K562 (cell line): ENCODE results near the gene SAMD8. TPM values are rescaled to one million over a fixed set of nuclear protein-coding genes. Genes with fewer than 3 reads are reported as not detected.

ENCODE experiments used
- CBX8 ChIP-seq: fragments of 200-600 bp; sonication (generic); IDR thresholded peaks from 2 replicates; pipeline ENCODE4 v1.6.1; 2012; ENCODE audit warnings: borderline replicate concordance, mixed run types, low read depth, mild to moderate bottlenecking, moderate library complexity, mixed read lengths, low read length, control low read depth, inconsistent platforms; ENCODE audit not compliant: poor library complexity, severe bottlenecking; ENCODE audit errors: extremely low read depth
- DNMT1 ChIP-seq: fragments of 450-650 bp; IDR thresholded peaks from 2 replicates; pipeline ENCODE4 v1.6.1; 2016; ENCODE audit warnings: antibody characterized with exemption, mild to moderate bottlenecking
- ESRRA ChIP-seq: fragments of 450-650 bp; IDR thresholded peaks from 2 replicates; pipeline ENCODE4 v1.6.1; 2014; ENCODE audit warnings: low read depth, mild to moderate bottlenecking, moderate library complexity, borderline replicate concordance
- NFE2 ChIP-seq: IDR thresholded peaks from 2 replicates; pipeline ENCODE4 v1.6.1; 2014; ENCODE audit warnings: antibody characterized with exemption, low read depth
- PHTF2 ChIP-seq: fragments of 250-450 bp; sonication (Bioruptor Pico); IDR thresholded peaks from 2 replicates; pipeline ENCODE4 v1.5.0; 2021; ENCODE audit warnings: mild to moderate bottlenecking
- SMC3 ChIP-seq: conservative IDR thresholded peaks from 2 replicates; pipeline ENCODE4 v1.6.1; 2011; ENCODE audit warnings: low read depth, low read length, improper control_type of control experiment; ENCODE audit not compliant: insufficient read depth
- SRF ChIP-seq, 2 experiments: fragments of 250-450, 450-650 bp in 1 of 2; sonication (Bioruptor Pico) in 1 of 2; sonication (generic) in 1 of 2; formaldehyde crosslinking; IDR thresholded peaks; 2 replicates each; pipeline versions ENCODE4 v1.5.0 to v1.5.1; 2020 to 2022; ENCODE audit warnings: mild to moderate bottlenecking in 1 of 2, missing genetic modification reagents in 1 of 2
- SRSF3 ChIP-seq: fragments of 200-400 bp; formaldehyde crosslinking; IDR thresholded peaks from 2 replicates; pipeline ENCODE4 v1.6.1; 2016; ENCODE audit warnings: mild to moderate bottlenecking, low read length, moderate library complexity; ENCODE audit not compliant: insufficient read depth
- SUPT5H ChIP-seq: fragments of 450-650 bp; IDR thresholded peaks from 2 replicates; pipeline ENCODE4 v1.6.1; 2016
- ZNF133 ChIP-seq: fragments of 250-450 bp; sonication (Bioruptor Pico); IDR thresholded peaks from 2 replicates; pipeline ENCODE4 v1.4.0; 2020; ENCODE audit warnings: mild to moderate bottlenecking
- polyA plus RNA-seq, 8 experiments: library from polyadenylated mRNA; depleted of rRNA in 4 of 8; stranded (reverse) in 5 of 8; unstranded in 3 of 8; fragments of >200 nt; fragmentation: Nextera tagmentation in 2 of 8; fragmentation: Illumina TruSeq in 1 of 8; extraction: Ambion mirVana in 2 of 8; extraction: Trizol in 1 of 8; gene quantifications; 2 replicates each; pipeline versions ENCODE4 v1.2.1 to v1.2.3, GENCODE V29; 2011 to 2014; ENCODE audit warnings: inconsistent platforms in 1 of 8, missing spikeins in 1 of 8
- total RNA-seq, 7 experiments: library from RNA; depleted of rRNA in 6 of 7; stranded (reverse); fragments of >200 nt in 6 of 7; fragmentation: Illumina TruSeq in 2 of 7; extraction: Trizol in 2 of 7; gene quantifications; 2 replicates each; pipeline versions ENCODE4 v1.2.1 to v1.2.3, GENCODE V29; 2011 to 2021; ENCODE audit warnings: low replicate concordance in 1 of 7
- TF ChIP-seq, protein P1 (sequence below), 2 experiments: fragments of 450-650 bp; formaldehyde crosslinking in 1 of 2; IDR thresholded peaks; 2 replicates each; pipeline versions ENCODE4 v1.4.0 to v1.6.1; 2014 to 2020; ENCODE audit warnings: mild to moderate bottlenecking in 2 of 2, borderline replicate concordance in 1 of 2, low read depth in 1 of 2
- TF ChIP-seq, protein P2 (sequence below), 3 experiments: IDR thresholded peaks in 2 of 3; conservative IDR thresholded peaks in 1 of 3; 2 replicates each; pipeline ENCODE4 v1.5.1; 2011 to 2012; ENCODE audit warnings: low read length in 3 of 3, mild to moderate bottlenecking in 3 of 3, control low read depth in 2 of 3, improper control_type of control experiment in 1 of 3, inconsistent platforms in 1 of 3, low read depth in 1 of 3, mixed read lengths in 1 of 3, moderate library complexity in 1 of 3; ENCODE audit not compliant: insufficient read depth in 2 of 3
- TF ChIP-seq, protein P3 (sequence below): sonication (generic); formaldehyde crosslinking; IDR thresholded peaks from 2 replicates; pipeline ENCODE4 v1.8.1; 2023; ENCODE audit warnings: mild to moderate bottlenecking, missing genetic modification reagents

Gene SAMD8
- total and polyA plus RNA-seq, 9 of the 15 experiments (the other 6 are each of a cell fraction or from before 2014, with no cell fraction given), result 2.7 to 16.1 (median 6.2) TPM

DNA sequence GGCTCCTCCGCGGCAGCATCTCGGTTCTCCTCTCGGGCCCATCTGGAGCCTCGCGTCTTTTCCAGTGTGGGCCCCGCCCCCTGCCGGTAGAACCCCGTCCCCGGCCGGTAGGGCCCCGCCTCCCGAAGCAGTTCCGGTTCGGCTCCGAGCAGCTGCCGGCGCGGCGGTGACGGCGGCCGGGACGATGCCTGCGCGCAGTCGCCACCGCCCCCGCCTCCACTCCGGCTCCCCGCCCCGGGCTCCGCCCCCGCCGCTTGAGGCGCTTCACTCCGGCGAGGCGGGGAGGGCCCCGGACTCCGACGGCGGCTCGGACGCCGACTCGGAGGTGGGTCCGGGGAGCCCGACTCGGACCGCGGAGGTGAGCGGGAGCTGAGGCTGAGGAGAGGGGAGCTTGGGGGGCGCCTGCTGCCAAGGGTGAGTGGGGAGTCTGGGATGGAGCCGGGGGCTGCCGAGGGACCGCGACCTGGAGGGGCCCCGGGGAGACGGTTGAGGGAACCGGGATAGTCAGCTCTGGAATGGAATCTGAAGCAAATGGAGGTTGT, at the start of gene SAMD8 (continued):
- TF ChIP-seq, protein P1, sequence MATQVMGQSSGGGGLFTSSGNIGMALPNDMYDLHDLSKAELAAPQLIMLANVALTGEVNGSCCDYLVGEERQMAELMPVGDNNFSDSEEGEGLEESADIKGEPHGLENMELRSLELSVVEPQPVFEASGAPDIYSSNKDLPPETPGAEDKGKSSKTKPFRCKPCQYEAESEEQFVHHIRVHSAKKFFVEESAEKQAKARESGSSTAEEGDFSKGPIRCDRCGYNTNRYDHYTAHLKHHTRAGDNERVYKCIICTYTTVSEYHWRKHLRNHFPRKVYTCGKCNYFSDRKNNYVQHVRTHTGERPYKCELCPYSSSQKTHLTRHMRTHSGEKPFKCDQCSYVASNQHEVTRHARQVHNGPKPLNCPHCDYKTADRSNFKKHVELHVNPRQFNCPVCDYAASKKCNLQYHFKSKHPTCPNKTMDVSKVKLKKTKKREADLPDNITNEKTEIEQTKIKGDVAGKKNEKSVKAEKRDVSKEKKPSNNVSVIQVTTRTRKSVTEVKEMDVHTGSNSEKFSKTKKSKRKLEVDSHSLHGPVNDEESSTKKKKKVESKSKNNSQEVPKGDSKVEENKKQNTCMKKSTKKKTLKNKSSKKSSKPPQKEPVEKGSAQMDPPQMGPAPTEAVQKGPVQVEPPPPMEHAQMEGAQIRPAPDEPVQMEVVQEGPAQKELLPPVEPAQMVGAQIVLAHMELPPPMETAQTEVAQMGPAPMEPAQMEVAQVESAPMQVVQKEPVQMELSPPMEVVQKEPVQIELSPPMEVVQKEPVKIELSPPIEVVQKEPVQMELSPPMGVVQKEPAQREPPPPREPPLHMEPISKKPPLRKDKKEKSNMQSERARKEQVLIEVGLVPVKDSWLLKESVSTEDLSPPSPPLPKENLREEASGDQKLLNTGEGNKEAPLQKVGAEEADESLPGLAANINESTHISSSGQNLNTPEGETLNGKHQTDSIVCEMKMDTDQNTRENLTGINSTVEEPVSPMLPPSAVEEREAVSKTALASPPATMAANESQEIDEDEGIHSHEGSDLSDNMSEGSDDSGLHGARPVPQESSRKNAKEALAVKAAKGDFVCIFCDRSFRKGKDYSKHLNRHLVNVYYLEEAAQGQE (IDR thresholded peaks at IDR 0.05; ENCODE audit: borderline replicate concordance), result peak; percentile 36; the same call in 1 of the 2 replicates
- TF ChIP-seq, protein P1 (CRISPR knock-in tag; IDR thresholded peaks at IDR 0.05; ENCODE audit: low read depth), result no peak
- TF ChIP-seq ZNF133 (no peak), PHTF2 (CRISPR knock-in tag) (no peak), CBX8 (no peak), SUPT5H (peak; percentile 86), DNMT1 (no peak; the same call in 1 of the 2 replicates), ESRRA (peak; percentile 27), SMC3 (no peak), SRSF3 (no peak), NFE2 (no peak), SRF (CRISPR knock-in tag; IDR thresholded peaks at IDR 0.05) (peak in 1 of 2 experiments; percentile 9; a peak in 2 of 4 replicates)
- TF ChIP-seq, protein P2, sequence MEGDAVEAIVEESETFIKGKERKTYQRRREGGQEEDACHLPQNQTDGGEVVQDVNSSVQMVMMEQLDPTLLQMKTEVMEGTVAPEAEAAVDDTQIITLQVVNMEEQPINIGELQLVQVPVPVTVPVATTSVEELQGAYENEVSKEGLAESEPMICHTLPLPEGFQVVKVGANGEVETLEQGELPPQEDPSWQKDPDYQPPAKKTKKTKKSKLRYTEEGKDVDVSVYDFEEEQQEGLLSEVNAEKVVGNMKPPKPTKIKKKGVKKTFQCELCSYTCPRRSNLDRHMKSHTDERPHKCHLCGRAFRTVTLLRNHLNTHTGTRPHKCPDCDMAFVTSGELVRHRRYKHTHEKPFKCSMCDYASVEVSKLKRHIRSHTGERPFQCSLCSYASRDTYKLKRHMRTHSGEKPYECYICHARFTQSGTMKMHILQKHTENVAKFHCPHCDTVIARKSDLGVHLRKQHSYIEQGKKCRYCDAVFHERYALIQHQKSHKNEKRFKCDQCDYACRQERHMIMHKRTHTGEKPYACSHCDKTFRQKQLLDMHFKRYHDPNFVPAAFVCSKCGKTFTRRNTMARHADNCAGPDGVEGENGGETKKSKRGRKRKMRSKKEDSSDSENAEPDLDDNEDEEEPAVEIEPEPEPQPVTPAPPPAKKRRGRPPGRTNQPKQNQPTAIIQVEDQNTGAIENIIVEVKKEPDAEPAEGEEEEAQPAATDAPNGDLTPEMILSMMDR (IDR thresholded peaks at IDR 0.05 in 2 of 3, conservative IDR thresholded peaks at IDR 0.05 in 1 of 3; ENCODE audit: insufficient read depth in 2 of 3, low read depth in 1 of 3, low read length in 3 of 3), result peak in 2 of 3 experiments; percentile 18 to 23; a peak in 2 of 6 replicates
- TF ChIP-seq, protein P3, sequence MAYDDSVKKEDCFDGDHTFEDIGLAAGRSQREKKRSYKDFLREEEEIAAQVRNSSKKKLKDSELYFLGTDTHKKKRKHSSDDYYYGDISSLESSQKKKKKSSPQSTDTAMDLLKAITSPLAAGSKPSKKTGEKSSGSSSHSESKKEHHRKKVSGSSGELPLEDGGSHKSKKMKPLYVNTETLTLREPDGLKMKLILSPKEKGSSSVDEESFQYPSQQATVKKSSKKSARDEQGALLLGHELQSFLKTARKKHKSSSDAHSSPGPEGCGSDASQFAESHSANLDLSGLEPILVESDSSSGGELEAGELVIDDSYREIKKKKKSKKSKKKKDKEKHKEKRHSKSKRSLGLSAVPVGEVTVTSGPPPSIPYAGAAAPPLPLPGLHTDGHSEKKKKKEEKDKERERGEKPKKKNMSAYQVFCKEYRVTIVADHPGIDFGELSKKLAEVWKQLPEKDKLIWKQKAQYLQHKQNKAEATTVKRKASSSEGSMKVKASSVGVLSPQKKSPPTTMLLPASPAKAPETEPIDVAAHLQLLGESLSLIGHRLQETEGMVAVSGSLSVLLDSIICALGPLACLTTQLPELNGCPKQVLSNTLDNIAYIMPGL (CRISPR knock-in tag), result peak; percentile 87; the same call in 1 of the 2 replicates
